Kidney epithelial cell (primary cell): ENCODE measurements around the gene RGS12. TPM values are rescaled to one million over a fixed set of nuclear protein-coding genes. Genes with fewer than 3 reads are reported as not detected.

Source experiments
- DNase-seq: peaks from one replicate; pipeline ENCODE4 v3.0.0-alpha.2; 2010; ENCODE audit warnings: low read depth
- H3K27me3 ChIP-seq: 2 replicates; pipeline ENCODE4 v1.6.0; 2011; ENCODE audit warnings: low read length; ENCODE audit not compliant: control insufficient read depth, insufficient read depth
- H3K36me3 ChIP-seq: 2 replicates; pipeline ENCODE4 v1.5.1; 2011; ENCODE audit warnings: low read length; ENCODE audit not compliant: control insufficient read depth, insufficient read depth
- H3K4me3 ChIP-seq: 2 replicates; pipeline ENCODE4 v1.5.1; 2011; ENCODE audit warnings: low read depth, mild to moderate bottlenecking, control low read depth, low read length
- total RNA-seq: library from RNA; depleted of rRNA; stranded (reverse); fragments of >200 nt; gene quantifications from 2 replicates; pipeline ENCODE4 v1.2.3, GENCODE V29; 2015
- TF ChIP-seq, protein P1 (sequence below): IDR thresholded peaks from 2 replicates; pipeline ENCODE4 v1.5.1; 2011; ENCODE audit warnings: mild to moderate bottlenecking, moderate library complexity, low read length, control low read depth, inconsistent platforms; ENCODE audit not compliant: insufficient read depth, poor library complexity, severe bottlenecking

The RGS12 gene
- total RNA-seq, 1 donor from 2014 or later = 28.7 TPM

DNA sequence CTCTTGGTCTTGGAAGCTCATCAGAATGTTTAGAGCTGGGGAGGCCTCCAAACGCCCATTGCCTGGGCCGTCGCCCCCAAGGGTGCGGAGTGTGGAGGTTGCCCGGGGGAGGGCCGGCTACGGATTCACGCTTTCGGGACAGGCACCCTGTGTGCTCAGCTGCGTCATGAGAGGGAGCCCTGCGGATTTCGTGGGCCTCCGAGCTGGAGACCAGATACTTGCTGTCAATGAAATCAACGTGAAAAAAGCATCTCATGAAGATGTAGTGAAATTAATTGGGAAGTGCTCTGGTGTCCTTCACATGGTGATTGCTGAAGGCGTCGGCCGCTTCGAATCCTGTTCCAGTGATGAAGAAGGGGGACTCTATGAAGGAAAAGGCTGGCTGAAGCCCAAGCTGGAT is 23.3 kb downstream of the RGS12 start:
- no peak for DNase-seq
- no peak overlapping the region for H3K4me3 ChIP-seq
- no peaks in the 10 kb centered on the region for H3K27me3 ChIP-seq
- no peaks in the 10 kb centered on the region for H3K36me3 ChIP-seq
- TF ChIP-seq, protein P1, sequence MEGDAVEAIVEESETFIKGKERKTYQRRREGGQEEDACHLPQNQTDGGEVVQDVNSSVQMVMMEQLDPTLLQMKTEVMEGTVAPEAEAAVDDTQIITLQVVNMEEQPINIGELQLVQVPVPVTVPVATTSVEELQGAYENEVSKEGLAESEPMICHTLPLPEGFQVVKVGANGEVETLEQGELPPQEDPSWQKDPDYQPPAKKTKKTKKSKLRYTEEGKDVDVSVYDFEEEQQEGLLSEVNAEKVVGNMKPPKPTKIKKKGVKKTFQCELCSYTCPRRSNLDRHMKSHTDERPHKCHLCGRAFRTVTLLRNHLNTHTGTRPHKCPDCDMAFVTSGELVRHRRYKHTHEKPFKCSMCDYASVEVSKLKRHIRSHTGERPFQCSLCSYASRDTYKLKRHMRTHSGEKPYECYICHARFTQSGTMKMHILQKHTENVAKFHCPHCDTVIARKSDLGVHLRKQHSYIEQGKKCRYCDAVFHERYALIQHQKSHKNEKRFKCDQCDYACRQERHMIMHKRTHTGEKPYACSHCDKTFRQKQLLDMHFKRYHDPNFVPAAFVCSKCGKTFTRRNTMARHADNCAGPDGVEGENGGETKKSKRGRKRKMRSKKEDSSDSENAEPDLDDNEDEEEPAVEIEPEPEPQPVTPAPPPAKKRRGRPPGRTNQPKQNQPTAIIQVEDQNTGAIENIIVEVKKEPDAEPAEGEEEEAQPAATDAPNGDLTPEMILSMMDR = no peak

DNA sequence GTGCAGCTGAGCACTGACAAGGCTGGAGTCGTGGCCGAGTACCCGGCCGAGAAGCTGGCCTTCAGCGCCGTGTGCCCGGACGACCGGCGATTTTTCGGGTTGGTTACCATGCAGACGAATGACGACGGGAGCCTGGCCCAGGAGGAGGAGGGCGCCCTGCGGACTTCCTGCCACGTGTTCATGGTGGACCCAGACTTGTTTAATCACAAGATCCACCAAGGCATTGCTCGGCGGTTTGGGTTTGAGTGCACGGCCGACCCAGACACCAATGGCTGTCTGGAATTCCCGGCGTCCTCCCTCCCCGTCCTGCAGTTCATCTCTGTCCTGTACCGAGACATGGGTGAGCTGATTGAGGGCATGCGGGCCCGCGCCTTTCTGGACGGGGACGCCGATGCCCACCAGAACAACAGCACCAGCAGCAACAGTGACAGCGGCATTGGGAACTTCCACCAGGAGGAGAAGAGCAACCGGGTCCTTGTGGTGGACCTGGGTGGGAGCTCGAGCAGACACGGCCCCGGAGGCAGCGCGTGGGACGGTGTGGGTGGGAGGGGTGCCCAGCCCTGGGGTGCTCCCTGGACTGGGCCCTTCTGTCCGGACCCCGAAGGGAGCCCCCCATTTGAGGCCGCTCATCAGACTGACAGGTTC is 24.3 kb downstream of the RGS12 start:
- DNase-seq = no peak
- Histone ChIP-seq H3K36me3 (no peaks in the 10 kb centered on the region), H3K4me3 (no peak overlapping the region), H3K27me3 (no peaks in the 10 kb centered on the region)
- TF ChIP-seq, protein P1 = no peak

DNA sequence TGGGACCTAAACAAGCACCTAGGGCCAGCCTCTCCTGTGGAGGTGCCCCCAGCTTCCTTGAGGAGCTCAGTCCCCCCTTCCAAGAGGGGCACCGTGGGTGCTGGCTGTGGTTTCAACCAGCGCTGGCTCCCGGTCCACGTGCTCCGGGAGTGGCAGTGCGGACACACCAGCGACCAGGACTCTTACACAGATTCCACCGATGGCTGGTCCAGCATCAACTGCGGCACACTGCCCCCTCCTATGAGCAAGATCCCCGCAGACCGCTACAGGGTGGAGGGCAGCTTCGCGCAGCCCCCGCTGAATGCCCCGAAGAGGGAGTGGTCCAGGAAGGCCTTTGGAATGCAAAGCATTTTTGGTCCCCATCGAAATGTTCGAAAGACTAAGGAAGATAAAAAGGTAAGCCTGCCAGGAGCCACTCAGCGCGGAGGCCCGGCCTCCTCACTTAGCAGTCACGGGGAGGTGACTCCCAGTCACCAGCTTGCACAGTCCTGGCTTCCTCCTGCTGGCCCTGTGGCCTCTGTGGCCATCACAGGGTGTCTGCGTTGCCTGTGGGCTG is 24.9 kb downstream of the RGS12 start:
- no peaks in the 10 kb centered on the region for H3K36me3 ChIP-seq
- no peak for DNase-seq
- no peak overlapping the region for H3K4me3 ChIP-seq
- H3K27me3 ChIP-seq = no peaks in the 10 kb centered on the region
- TF ChIP-seq, protein P1 = no peak

DNA sequence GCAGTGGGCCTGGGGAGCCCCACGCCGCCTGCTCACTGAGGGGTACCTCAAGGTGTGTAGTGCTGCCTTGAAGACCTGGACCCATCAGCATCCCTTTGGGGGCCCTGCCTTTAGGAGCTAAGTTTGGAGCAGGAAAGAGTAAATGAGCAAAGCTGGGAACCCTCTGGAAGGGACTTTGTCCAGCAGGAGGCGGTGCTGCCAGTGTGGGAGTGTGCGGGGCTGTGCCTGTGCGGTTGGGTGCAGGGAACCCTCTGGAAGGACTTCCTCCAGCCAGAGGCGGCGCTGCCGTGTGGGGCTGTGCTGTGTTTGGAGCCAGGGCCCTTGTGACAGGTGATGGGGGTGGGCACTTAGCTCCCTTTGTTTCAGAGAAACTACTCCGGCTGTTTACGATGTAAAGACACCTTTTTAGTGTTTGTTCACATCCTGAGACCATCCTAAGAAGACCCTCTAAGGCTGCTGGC is 25.8 kb downstream of the RGS12 start:
- H3K36me3 ChIP-seq = no peaks in the 10 kb centered on the region
- no peak for DNase-seq
- no peaks in the 10 kb centered on the region for H3K27me3 ChIP-seq
- no peak overlapping the region for H3K4me3 ChIP-seq
- TF ChIP-seq, protein P1 = peak; percentile 17

DNA sequence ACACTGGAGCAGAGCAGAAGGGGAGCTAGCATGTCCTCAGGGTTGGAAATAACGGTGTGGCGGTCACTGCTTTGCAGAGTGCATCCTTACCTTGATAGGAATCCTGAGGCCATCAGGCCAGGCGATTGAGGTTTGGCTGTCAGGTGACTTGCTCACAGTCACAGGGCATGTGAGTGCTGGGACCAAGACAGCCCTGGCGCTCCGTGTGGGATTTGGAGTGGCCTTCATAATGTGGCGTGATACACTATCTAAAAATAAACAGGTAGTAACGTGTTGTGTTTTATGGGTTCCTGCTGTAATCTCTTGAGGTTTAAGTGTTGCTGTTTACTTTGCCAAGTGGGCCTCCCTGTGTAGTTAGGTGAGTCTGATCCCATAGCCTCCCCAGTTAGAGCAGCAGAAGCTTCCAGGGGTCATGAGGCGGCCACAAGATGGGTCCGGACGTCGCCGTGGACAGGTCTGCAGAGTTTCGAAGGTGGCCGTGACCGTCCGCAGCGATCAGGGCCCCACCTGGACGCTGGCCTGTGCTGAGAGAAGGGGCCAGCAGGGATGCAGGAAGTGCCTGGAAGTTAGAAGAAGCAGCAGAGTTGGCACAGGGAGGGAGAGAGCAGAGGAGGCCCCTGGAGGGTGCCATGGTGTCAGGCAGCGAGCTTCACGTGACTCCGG is 27.7 kb downstream of the RGS12 start:
- no peak for DNase-seq
- Histone ChIP-seq H3K4me3 (no peak overlapping the region), H3K36me3 (no peaks in the 10 kb centered on the region), H3K27me3 (no peaks in the 10 kb centered on the region)
- TF ChIP-seq, protein P1 = no peak
